Muscle of leg (tissue), 11 donors: ENCODE results near the gene PLA2G5. TPM values are rescaled to one million over a fixed set of nuclear protein-coding genes. Genes with fewer than 3 reads are reported as not detected.
"Not testable (repeated sequence)": the region's sequence is repeated elsewhere in the genome, so short reads cannot be mapped to it uniquely, and the experiment has no call there.

Experiments used
- DNase-seq: peaks from one replicate; pipeline ENCODE4 v3.0.0; 2013
- H3K27ac ChIP-seq: one replicate; pipeline ENCODE4 v1.5.1; 2013; ENCODE audit warnings: mild to moderate bottlenecking, low read length, control low read depth
- H3K27me3 ChIP-seq: one replicate; pipeline ENCODE4 v1.6.1; 2013; ENCODE audit warnings: low read length; ENCODE audit not compliant: control insufficient read depth, insufficient read depth
- H3K36me3 ChIP-seq: one replicate; pipeline ENCODE4 v1.6.1; 2013; ENCODE audit warnings: low read length; ENCODE audit not compliant: control insufficient read depth, insufficient read depth
- H3K4me1 ChIP-seq: one replicate; pipeline ENCODE4 v1.6.1; 2013; ENCODE audit warnings: low read length; ENCODE audit not compliant: control insufficient read depth, insufficient read depth
- H3K4me3 ChIP-seq: one replicate; pipeline ENCODE4 v1.5.1; 2013; ENCODE audit warnings: low read length, control low read depth
- H3K9me3 ChIP-seq: replicated peaks from 2 replicates; pipeline ENCODE4 v1.6.1; 2013; ENCODE audit warnings: low read depth, low read length; ENCODE audit not compliant: control insufficient read depth
- WGBS: methylation state at CpG from one replicate; pipeline ENCODE4 v1.1.5; 2013; ENCODE audit warnings: missing lambda C conversion rate; ENCODE audit not compliant: insufficient coverage; 5-methylcytosine and 5-hydroxymethylcytosine counted together
- polyA plus RNA-seq, 8 donors: library from polyadenylated mRNA; unstranded; fragments of 120-200 nt; gene quantifications; one replicate each; pipeline versions ENCODE4 v1.2.1 to v1.2.3, GENCODE V29; 2013; ENCODE audit warnings: inconsistent platforms in 1 of 8, low replicate concordance in 1 of 8; ENCODE audit not compliant: insufficient read length in 8 of 8, insufficient read depth in 1 of 8
- total RNA-seq: library from RNA; stranded (reverse); fragments of 120-200 nt; gene quantifications from one replicate; pipeline ENCODE4 v1.2.4, GENCODE V29; 2013

The PLA2G5 gene
- total and polyA plus RNA-seq, 9 donors: 0.10 to 0.28 (median 0.26) TPM; not detected in 4

- 59% methylated on average over 7 of the region's 9 CpGs for WGBS
- Histone ChIP-seq H3K36me3 (no peaks in the 10 kb centered on the region), H3K27me3 (peaks cover 6% of the 10 kb centered on the region), H3K4me3 (no peak overlapping the region), H3K9me3 (peaks cover 3% of the 10 kb centered on the region), H3K4me1 (peaks cover 16% of the 10 kb centered on the region), H3K27ac (no peak overlapping the region)
- DNase-seq: no peak
Observed at GRCh38 chr1:20126041-20126805, 56.2 kb downstream of the PLA2G5 start.

GRCh38 chr1:20126806-20127440, 56.9 kb downstream of the PLA2G5 start:
- no peak overlapping the region for H3K4me3 ChIP-seq
- DNase-seq: no peak
- no peaks in the 10 kb centered on the region for H3K36me3 ChIP-seq
- H3K9me3 ChIP-seq: peaks cover 3% of the 10 kb centered on the region
- WGBS: 80% methylated on average over 9 of the region's 10 CpGs
- peaks cover 16% of the 10 kb centered on the region for H3K4me1 ChIP-seq
- peaks cover 4% of the 10 kb centered on the region for H3K27me3 ChIP-seq
- H3K27ac ChIP-seq: no peak overlapping the region

GRCh38 chr1:20130518-20130917, 60.5 kb downstream of the PLA2G5 start:
- H3K9me3 ChIP-seq, H3K4me3 ChIP-seq, DNase-seq, H3K27ac ChIP-seq, H3K4me1 ChIP-seq, H3K27me3 ChIP-seq, H3K36me3 ChIP-seq: not testable (repeated sequence)
- no CpG with 5 or more reads among the region's 3 CpGs for WGBS

- no peaks in the 10 kb centered on the region for H3K27me3 ChIP-seq
- WGBS: no CpG with 5 or more reads among the region's 3 CpGs
- no peak for DNase-seq
- no peaks in the 10 kb centered on the region for H3K36me3 ChIP-seq
- no peak overlapping the region for H3K4me3 ChIP-seq
- no peaks in the 10 kb centered on the region for H3K4me1 ChIP-seq
- no peaks in the 10 kb centered on the region for H3K9me3 ChIP-seq
- no peak overlapping the region for H3K27ac ChIP-seq
Observed at GRCh38 chr1:20134995-20135394, 65.0 kb downstream of the PLA2G5 start.

- Histone ChIP-seq H3K4me1 (no peaks in the 10 kb centered on the region), H3K27ac (no peak overlapping the region), H3K4me3 (no peak overlapping the region), H3K9me3 (no peaks in the 10 kb centered on the region), H3K27me3 (no peaks in the 10 kb centered on the region), H3K36me3 (no peaks in the 10 kb centered on the region)
- DNase-seq: no peak
- 100% methylated on average over 1 of the region's 3 CpGs for WGBS
Observed at GRCh38 chr1:20136249-20136648, 66.3 kb downstream of the PLA2G5 start.

GRCh38 chr1:20137055-20137454, 67.1 kb downstream of the PLA2G5 start:
- Histone ChIP-seq H3K9me3 (no peaks in the 10 kb centered on the region), H3K4me1 (no peaks in the 10 kb centered on the region), H3K36me3 (no peaks in the 10 kb centered on the region), H3K27ac (no peak overlapping the region), H3K27me3 (peaks cover 2% of the 10 kb centered on the region), H3K4me3 (no peak overlapping the region)
- DNase-seq: no peak
- 93% methylated on average over 3 of the region's 4 CpGs for WGBS

GRCh38 chr1:20137604-20138003, 67.6 kb downstream of the PLA2G5 start:
- Histone ChIP-seq H3K27ac (no peak overlapping the region), H3K27me3 (peaks cover 2% of the 10 kb centered on the region), H3K4me1 (no peaks in the 10 kb centered on the region), H3K36me3 (no peaks in the 10 kb centered on the region), H3K9me3 (no peaks in the 10 kb centered on the region), H3K4me3 (no peak overlapping the region)
- 78% methylated on average over 1 of the region's 1 CpG for WGBS
- DNase-seq: no peak

GRCh38 chr1:20138346-20138745, 68.4 kb downstream of the PLA2G5 start:
- H3K36me3 ChIP-seq: no peaks in the 10 kb centered on the region
- H3K27me3 ChIP-seq: peaks cover 2% of the 10 kb centered on the region
- no peak for DNase-seq
- no peaks in the 10 kb centered on the region for H3K4me1 ChIP-seq
- no peaks in the 10 kb centered on the region for H3K9me3 ChIP-seq
- no peak overlapping the region for H3K27ac ChIP-seq
- 100% methylated on average over 4 of the region's 6 CpGs for WGBS
- H3K4me3 ChIP-seq: no peak overlapping the region

GRCh38 chr1:20138961-20139550, 69.1 kb downstream of the PLA2G5 start, which contains the start of gene PLA2G2F:
TSS of gene PLA2G2F (plus strand) at chr1:20139323. CDS start at chr1:20139428, 105 bp downstream.
- Histone ChIP-seq H3K4me1 (no peaks in the 10 kb centered on the region), H3K9me3 (no peaks in the 10 kb centered on the region), H3K4me3 (no peak within 1 kb of the TSS), H3K27ac (no peak within 1 kb of the TSS), H3K27me3 (peaks cover 2% of the 10 kb centered on the region), H3K36me3 (no peaks in the 10 kb centered on the region)
- DNase-seq: no peak
- WGBS: 97% methylated on average over 7 of the region's 9 CpGs
